Epidermal melanocyte (primary cell): ENCODE results near the gene ST3GAL4.

Experiments
- DNase-seq: peaks from one replicate; pipeline ENCODE4 v3.0.0; 2011; ENCODE audit warnings: low spot score; ENCODE audit not compliant: insufficient read length

ST3GAL4 gene

GRCh38 chr11:126421271-126421671, 65.8 kb downstream of the ST3GAL4 start:
- no peak for DNase-seq

GRCh38 chr11:126422446-126422845, 67.0 kb downstream of the ST3GAL4 start:
- no peak for DNase-seq

GRCh38 chr11:126423154-126423553, 67.7 kb downstream of the ST3GAL4 start:
- no peak for DNase-seq

GRCh38 chr11:126423743-126424142, 68.3 kb downstream of the ST3GAL4 start:
- no peak for DNase-seq

GRCh38 chr11:126424471-126425039, 69.1 kb downstream of the ST3GAL4 start:
- no peak for DNase-seq

- no peak for DNase-seq
These were observed 70.6 kb downstream of the ST3GAL4 start for GRCh38 chr11:126426106-126426505.

- DNase-seq, result no peak
These were observed 71.6 kb downstream of the ST3GAL4 start for GRCh38 chr11:126426820-126427749.

- no peak for DNase-seq
These were observed 75.3 kb downstream of the ST3GAL4 start for GRCh38 chr11:126430581-126431335.

- peak; percentile 58 for DNase-seq
These were observed 76.0 kb downstream of the ST3GAL4 start for GRCh38 chr11:126431401-126432064.

- DNase-seq, result no peak
These were observed 76.6 kb downstream of the ST3GAL4 start for GRCh38 chr11:126432065-126432461.

- DNase-seq, result no peak
These were observed 77.0 kb downstream of the ST3GAL4 start for GRCh38 chr11:126432525-126432924.

GRCh38 chr11:126433244-126433846, 77.9 kb downstream of the ST3GAL4 start:
- DNase-seq, result no peak

GRCh38 chr11:126433989-126434949, 78.8 kb downstream of the ST3GAL4 start:
- DNase-seq, result no peak

GRCh38 chr11:126434950-126435335, 79.5 kb downstream of the ST3GAL4 start:
- DNase-seq, result no peak

GRCh38 chr11:126436209-126436755, 80.8 kb downstream of the ST3GAL4 start:
- no peak for DNase-seq

- no peak for DNase-seq
These were observed 82.2 kb downstream of the ST3GAL4 start for GRCh38 chr11:126437731-126438130.

- DNase-seq, result no peak
These were observed 82.8 kb downstream of the ST3GAL4 start for GRCh38 chr11:126438272-126438671.

GRCh38 chr11:126438691-126439090, 83.2 kb downstream of the ST3GAL4 start:
- DNase-seq, result no peak

GRCh38 chr11:126440276-126440675, 84.8 kb downstream of the ST3GAL4 start:
- DNase-seq, result no peak
